ENCODE data around the gene ITGA1.
"Not testable (repeated sequence)": the region's sequence is repeated elsewhere in the genome, so short reads cannot be mapped to it uniquely, and the experiment has no call there.

ITGA1 gene

GRCh38 chr5:52837591-52838001 lies 49.9 kb downstream of the ITGA1 start:
- peak; percentile 18 for DNase-seq

GRCh38 chr5:52838326-52839015 lies 50.8 kb downstream of the ITGA1 start:
- DNase-seq: peak; percentile 30

- DNase-seq: no peak
These were observed 51.6 kb downstream of the ITGA1 start for GRCh38 chr5:52839285-52839684.

GRCh38 chr5:52840277-52841050 lies 52.7 kb downstream of the ITGA1 start:
- DNase-seq: no peak

- DNase-seq: no peak
These were observed 53.4 kb downstream of the ITGA1 start for GRCh38 chr5:52841114-52841513.

GRCh38 chr5:52842111-52842510 lies 54.4 kb downstream of the ITGA1 start:
- no peak for DNase-seq

GRCh38 chr5:52844885-52845284 lies 57.2 kb downstream of the ITGA1 start:
- DNase-seq: peak; percentile 54

- DNase-seq: no peak
These were observed 58.6 kb downstream of the ITGA1 start for GRCh38 chr5:52846182-52846842.

GRCh38 chr5:52848688-52849087 lies 61.0 kb downstream of the ITGA1 start:
- not testable (repeated sequence) for DNase-seq

GRCh38 chr5:52849544-52849943 lies 61.8 kb downstream of the ITGA1 start:
- no peak for DNase-seq

GRCh38 chr5:52853650-52854049 lies 65.9 kb downstream of the ITGA1 start:
- DNase-seq: no peak

- no peak for DNase-seq
These were observed 66.6 kb downstream of the ITGA1 start for GRCh38 chr5:52854301-52854700.

GRCh38 chr5:52854949-52855348 lies 67.2 kb downstream of the ITGA1 start:
- DNase-seq: no peak

- peak; percentile 69 for DNase-seq
These were observed 68.8 kb downstream of the ITGA1 start for GRCh38 chr5:52856564-52856963.

- DNase-seq: peak; percentile 85
These were observed 71.9 kb downstream of the ITGA1 start for GRCh38 chr5:52859628-52860027.

GRCh38 chr5:52861368-52861767 lies 73.7 kb downstream of the ITGA1 start:
- no peak for DNase-seq

GRCh38 chr5:52863715-52864290 lies 76.1 kb downstream of the ITGA1 start:
- peak; percentile 3 for DNase-seq

- DNase-seq: peak; percentile 73
These were observed 76.7 kb downstream of the ITGA1 start for GRCh38 chr5:52864371-52864770.

- peak; percentile 49 for DNase-seq
These were observed 77.2 kb downstream of the ITGA1 start for GRCh38 chr5:52864884-52865283.

- not testable (repeated sequence) for DNase-seq
These were observed 78.3 kb downstream of the ITGA1 start for GRCh38 chr5:52865991-52866390.

- DNase-seq: peak; percentile 38
These were observed 80.1 kb downstream of the ITGA1 start for GRCh38 chr5:52867809-52868208.

- DNase-seq: no peak
These were observed 80.7 kb downstream of the ITGA1 start for GRCh38 chr5:52868417-52868816.

GRCh38 chr5:52869391-52869790 lies 81.7 kb downstream of the ITGA1 start:
- no peak for DNase-seq
